Endothelial cell of umbilical vein (primary cell): ENCODE results near the gene NRXN3. TPM values are rescaled to one million over a fixed set of nuclear protein-coding genes. Genes with fewer than 3 reads are reported as not detected.

Experiments used
- BruUV-seq: library from RNA; stranded (reverse); fragments of 400-500 nt; replicated peaks from 2 replicates; lab custom pipeline; 2021; lab: Mats Ljungman, UMichigan
- CTCF ChIA-PET: fragments of 300-600, 350-600 bp; sonication (Branson Sonifier 250); formaldehyde crosslinking; loops from one replicate; lab custom pipeline; 2021; ENCODE audit warnings: antibody characterized with exemption, inconsistent platforms; lab: Charles Lee
- POLR2A ChIA-PET: fragments of 300-600, 350-600 bp; sonication (Branson Sonifier 250); formaldehyde crosslinking; loops from one replicate; lab custom pipeline; 2021; ENCODE audit warnings: antibody characterized with exemption, inconsistent platforms; lab: Charles Lee
- DNase-seq: peaks from one replicate; pipeline ENCODE4 v3.0.0-alpha.2; 2011; ENCODE audit warnings: low read depth, low spot score
- FAIRE-seq: peaks from 2 replicates; lab custom pipeline; 2011; peaks lifted over from hg19 to GRCh38; lab: Jason Lieb, UNC
- H2AFZ ChIP-seq: 2 replicates; pipeline ENCODE4 v1.6.0; 2012; ENCODE audit warnings: low read depth, low read length, control low read depth, inconsistent platforms
- H3K27ac ChIP-seq: 2 replicates; pipeline ENCODE4 v1.5.1; 2011; ENCODE audit warnings: low read depth, mild to moderate bottlenecking, control low read depth, low read length, moderate library complexity; ENCODE audit not compliant: insufficient read depth
- H3K27me3 ChIP-seq, 2 experiments: 2 replicates each; pipeline versions ENCODE4 v1.6.0 to v1.6.1; 2011; ENCODE audit warnings: low read length in 2 of 2, mixed read lengths in 1 of 2; ENCODE audit not compliant: control insufficient read depth in 2 of 2, insufficient read depth in 2 of 2
- H3K36me3 ChIP-seq, 2 experiments: 2 replicates in 1 of 2; 3 replicates in 1 of 2; pipeline ENCODE4 v1.5.1; 2011; ENCODE audit warnings: low read length in 2 of 2, mild to moderate bottlenecking in 1 of 2, moderate library complexity in 1 of 2; ENCODE audit not compliant: control insufficient read depth in 2 of 2, insufficient read depth in 2 of 2; ENCODE audit errors: extremely low read depth in 1 of 2
- H3K4me1 ChIP-seq: 3 replicates; pipeline ENCODE4 v1.5.1; 2011; ENCODE audit warnings: mild to moderate bottlenecking, low read length; ENCODE audit not compliant: control insufficient read depth, insufficient read depth; ENCODE audit errors: extremely low read depth
- H3K4me2 ChIP-seq: 2 replicates; pipeline ENCODE4 v1.6.1; 2011; ENCODE audit warnings: low read length, control low read depth, mixed read lengths; ENCODE audit not compliant: insufficient read depth
- H3K4me3 ChIP-seq, 3 experiments: fragments of 200-600 bp in 1 of 3; sonication (generic), shearing (Covaris generic) in 1 of 3; replicated peaks in 1 of 3; 2 replicates each; pipeline ENCODE4 v1.5.1; 2011 to 2016; ENCODE audit warnings: control low read depth in 3 of 3, low read length in 3 of 3, mild to moderate bottlenecking in 2 of 3, inconsistent platforms in 1 of 3, low read depth in 1 of 3, moderate library complexity in 1 of 3; ENCODE audit not compliant: insufficient read depth in 1 of 3
- H3K79me2 ChIP-seq: 2 replicates; pipeline ENCODE4 v1.6.0; 2012; ENCODE audit warnings: low read length, inconsistent platforms; ENCODE audit not compliant: control insufficient read depth, insufficient read depth
- H3K9ac ChIP-seq: replicated peaks from 2 replicates; pipeline ENCODE3; 2011; ENCODE audit warnings: low read length, control low read depth; ENCODE audit not compliant: insufficient read depth; ENCODE audit errors: extremely low read depth
- H3K9me1 ChIP-seq: replicated peaks from 3 replicates; pipeline ENCODE4 v1.6.0; 2011; ENCODE audit warnings: mild to moderate bottlenecking, low read length; ENCODE audit not compliant: control insufficient read depth, insufficient read depth; ENCODE audit errors: extremely low read depth
- H3K9me3 ChIP-seq: replicated peaks from 2 replicates; pipeline ENCODE4 v1.5.1; 2012; ENCODE audit warnings: low read length, inconsistent platforms; ENCODE audit not compliant: control insufficient read depth, insufficient read depth
- H4K20me1 ChIP-seq: replicated peaks from 2 replicates; pipeline ENCODE3; 2011; ENCODE audit warnings: mild to moderate bottlenecking, low read length; ENCODE audit not compliant: control insufficient read depth, insufficient read depth; ENCODE audit errors: extremely low read depth
- EZH2 ChIP-seq: IDR thresholded peaks from 2 replicates; pipeline ENCODE4 v1.6.1; 2012; ENCODE audit warnings: borderline replicate concordance, low read depth, mild to moderate bottlenecking, moderate library complexity, low read length, inconsistent platforms; ENCODE audit not compliant: severe bottlenecking
- FOS ChIP-seq: IDR thresholded peaks from 2 replicates; pipeline ENCODE4 v1.6.1; 2011; ENCODE audit warnings: mild to moderate bottlenecking, low read length, moderate library complexity, borderline replicate concordance; ENCODE audit not compliant: insufficient read depth
- GATA2 ChIP-seq: IDR thresholded peaks from 2 replicates; pipeline ENCODE4 v1.7.0; 2011; ENCODE audit warnings: low read depth, mild to moderate bottlenecking, moderate library complexity, mixed read lengths, low read length; ENCODE audit not compliant: insufficient read length, insufficient read depth
- JUN ChIP-seq: IDR thresholded peaks from 2 replicates; pipeline ENCODE4 v1.6.1; 2011; ENCODE audit warnings: borderline replicate concordance, low read depth; ENCODE audit not compliant: insufficient read length, insufficient read depth
- MYC ChIP-seq: IDR thresholded peaks from one replicate; pipeline ENCODE4 v1.6.1; 2011; ENCODE audit warnings: mild to moderate bottlenecking, low read depth, low read length
- POLR2A ChIP-seq: IDR thresholded peaks from 2 replicates; pipeline ENCODE4 v1.6.1; 2012; ENCODE audit warnings: low read depth, mild to moderate bottlenecking, control low read depth, low read length
- POLR2AphosphoS5 ChIP-seq: IDR thresholded peaks from 2 replicates; pipeline ENCODE4 v1.6.1; 2012; ENCODE audit warnings: low read depth, mild to moderate bottlenecking, control low read depth, low read length, moderate library complexity; ENCODE audit not compliant: insufficient read depth
- dilution Hi-C: fragments of 300-500 bp; cut with MboI; formaldehyde crosslinking; loops from one replicate; pipeline ENCODE4 v1.15.0; 2019; ENCODE audit warnings: low sequenced_read_pairs; ENCODE audit not compliant: extremely low pct_ligation_motif_present
- intact Hi-C: fragments of 100-400 bp; cut with micrococcal nuclease; formaldehyde crosslinking; loops from one replicate; pipeline ENCODE4 v1.10.0; 2022
- polyA plus RNA-seq, 4 experiments: library from polyadenylated mRNA; depleted of rRNA in 3 of 4; stranded (reverse) in 3 of 4; unstranded in 1 of 4; fragments of >200 nt; gene quantifications; 2 replicates each; pipeline versions ENCODE4 v1.2.1 to v1.2.3, GENCODE V29; 2011 to 2012; ENCODE audit warnings: missing spikeins in 1 of 4
- total RNA-seq: library from RNA; stranded (reverse); gene quantifications from 2 replicates; pipeline ENCODE4 v1.2.3, GENCODE V29; 2021
- TF ChIP-seq, protein P1 (sequence below), 2 donors: IDR thresholded peaks; 1 replicate in 1 of 2; 2 replicates in 1 of 2; pipeline ENCODE4 v1.5.1; 2011; ENCODE audit warnings: low read length in 2 of 2, mild to moderate bottlenecking in 2 of 2, moderate library complexity in 2 of 2, control low read depth in 1 of 2, inconsistent platforms in 1 of 2, low read depth in 1 of 2; ENCODE audit not compliant: insufficient read depth in 1 of 2; ENCODE audit errors: extremely low read depth in 1 of 2
- TF ChIP-seq, protein P2 (sequence below): IDR thresholded peaks from 2 replicates; pipeline ENCODE4 v1.6.1; 2011; ENCODE audit not compliant: insufficient read depth, insufficient read length

NRXN3 gene
- total and polyA plus RNA-seq, 2 donors (not counting 3 experiments of a cell fraction or from before 2014, with no cell fraction given) = 0.72 to 4.2 TPM

DNA sequence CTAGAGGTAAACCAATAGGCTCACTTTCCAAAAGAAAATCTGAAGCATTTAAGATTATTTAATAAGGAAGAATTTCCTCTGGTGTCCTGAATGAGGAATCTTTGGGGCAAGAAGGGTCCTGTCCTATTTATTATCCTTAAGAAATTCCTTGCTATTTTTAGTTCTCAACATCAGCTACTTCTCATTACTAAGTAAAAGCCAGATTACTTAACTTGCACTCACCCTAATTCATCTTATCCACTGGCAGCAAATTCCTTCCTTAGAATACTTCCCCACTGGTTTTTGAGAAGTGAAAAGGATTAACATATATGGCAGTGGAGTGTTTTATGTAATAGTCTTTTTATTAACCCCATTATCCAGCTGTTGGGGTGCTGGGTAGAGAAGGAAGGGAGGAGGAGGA is 1273.4 kb downstream of the NRXN3 start:
- FAIRE-seq (no peak), DNase-seq (no peak)
- no TSS peak for BruUV-seq
- TF ChIP-seq JUN (no peak), FOS (no peak), EZH2 (no peak), POLR2A (no peak), GATA2 (no peak), POLR2AphosphoS5 (no peak), MYC (no peak)
- TF ChIP-seq, protein P1, sequence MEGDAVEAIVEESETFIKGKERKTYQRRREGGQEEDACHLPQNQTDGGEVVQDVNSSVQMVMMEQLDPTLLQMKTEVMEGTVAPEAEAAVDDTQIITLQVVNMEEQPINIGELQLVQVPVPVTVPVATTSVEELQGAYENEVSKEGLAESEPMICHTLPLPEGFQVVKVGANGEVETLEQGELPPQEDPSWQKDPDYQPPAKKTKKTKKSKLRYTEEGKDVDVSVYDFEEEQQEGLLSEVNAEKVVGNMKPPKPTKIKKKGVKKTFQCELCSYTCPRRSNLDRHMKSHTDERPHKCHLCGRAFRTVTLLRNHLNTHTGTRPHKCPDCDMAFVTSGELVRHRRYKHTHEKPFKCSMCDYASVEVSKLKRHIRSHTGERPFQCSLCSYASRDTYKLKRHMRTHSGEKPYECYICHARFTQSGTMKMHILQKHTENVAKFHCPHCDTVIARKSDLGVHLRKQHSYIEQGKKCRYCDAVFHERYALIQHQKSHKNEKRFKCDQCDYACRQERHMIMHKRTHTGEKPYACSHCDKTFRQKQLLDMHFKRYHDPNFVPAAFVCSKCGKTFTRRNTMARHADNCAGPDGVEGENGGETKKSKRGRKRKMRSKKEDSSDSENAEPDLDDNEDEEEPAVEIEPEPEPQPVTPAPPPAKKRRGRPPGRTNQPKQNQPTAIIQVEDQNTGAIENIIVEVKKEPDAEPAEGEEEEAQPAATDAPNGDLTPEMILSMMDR (IDR thresholded peaks at IDR 0.05; ENCODE audit: extremely low read depth in 1 of 2, insufficient read depth in 1 of 2, low read depth in 1 of 2, low read length in 2 of 2) = no peak
- TF ChIP-seq, protein P2, sequence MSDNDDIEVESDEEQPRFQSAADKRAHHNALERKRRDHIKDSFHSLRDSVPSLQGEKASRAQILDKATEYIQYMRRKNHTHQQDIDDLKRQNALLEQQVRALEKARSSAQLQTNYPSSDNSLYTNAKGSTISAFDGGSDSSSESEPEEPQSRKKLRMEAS = no peak
- no peak overlapping the region for H3K27ac ChIP-seq
- H3K9ac ChIP-seq = no peak overlapping the region
- ChIA-PET CTCF (no interaction called here), POLR2A (no interaction called here)
- no peak overlapping the region for H3K4me3 ChIP-seq
- dilution Hi-C loops (no loop called here), intact Hi-C loops (no loop called here)
- no peaks in the 10 kb centered on the region for H3K27me3 ChIP-seq
- no peaks in the 10 kb centered on the region for H3K9me1 ChIP-seq
- H2AFZ ChIP-seq = no peak overlapping the region
- H4K20me1 ChIP-seq = no peaks in the 10 kb centered on the region
- H3K4me2 ChIP-seq = no peak overlapping the region
- no peaks in the 10 kb centered on the region for H3K9me3 ChIP-seq
- no peaks in the 10 kb centered on the region for H3K79me2 ChIP-seq
- no peaks in the 10 kb centered on the region for H3K36me3 ChIP-seq
- no peaks in the 10 kb centered on the region for H3K4me1 ChIP-seq
